ENCODE results near the gene SOS2.

The SOS2 gene

DNA sequence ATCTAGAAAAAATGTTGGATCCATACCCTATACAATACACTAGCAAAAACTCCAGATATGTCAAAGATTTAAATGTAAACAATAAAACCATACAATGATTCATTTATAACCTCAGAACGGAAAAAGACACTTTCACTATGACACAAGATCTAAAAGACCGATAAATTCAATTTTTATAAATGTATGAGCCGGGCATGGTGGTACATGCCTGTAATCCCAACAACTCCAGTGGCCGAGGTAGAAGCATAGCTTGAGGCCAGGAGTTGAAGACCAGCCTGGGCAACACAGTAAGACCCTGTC, 2.5 kb upstream of the SOS2 start:
- no peak overlapping the region for H3K4me2 ChIP-seq (ENCODE audit: low read depth, low read length)
- TF ChIP-seq EZH2 (optimal IDR thresholded peaks at IDR 0.05; ENCODE audit: low read depth, low read length) (no peak), EZH2phosphoT487 (IDR thresholded peaks at IDR 0.05; ENCODE audit: low read length) (no peak)
- TF ChIP-seq, protein P1, sequence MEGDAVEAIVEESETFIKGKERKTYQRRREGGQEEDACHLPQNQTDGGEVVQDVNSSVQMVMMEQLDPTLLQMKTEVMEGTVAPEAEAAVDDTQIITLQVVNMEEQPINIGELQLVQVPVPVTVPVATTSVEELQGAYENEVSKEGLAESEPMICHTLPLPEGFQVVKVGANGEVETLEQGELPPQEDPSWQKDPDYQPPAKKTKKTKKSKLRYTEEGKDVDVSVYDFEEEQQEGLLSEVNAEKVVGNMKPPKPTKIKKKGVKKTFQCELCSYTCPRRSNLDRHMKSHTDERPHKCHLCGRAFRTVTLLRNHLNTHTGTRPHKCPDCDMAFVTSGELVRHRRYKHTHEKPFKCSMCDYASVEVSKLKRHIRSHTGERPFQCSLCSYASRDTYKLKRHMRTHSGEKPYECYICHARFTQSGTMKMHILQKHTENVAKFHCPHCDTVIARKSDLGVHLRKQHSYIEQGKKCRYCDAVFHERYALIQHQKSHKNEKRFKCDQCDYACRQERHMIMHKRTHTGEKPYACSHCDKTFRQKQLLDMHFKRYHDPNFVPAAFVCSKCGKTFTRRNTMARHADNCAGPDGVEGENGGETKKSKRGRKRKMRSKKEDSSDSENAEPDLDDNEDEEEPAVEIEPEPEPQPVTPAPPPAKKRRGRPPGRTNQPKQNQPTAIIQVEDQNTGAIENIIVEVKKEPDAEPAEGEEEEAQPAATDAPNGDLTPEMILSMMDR (IDR thresholded peaks at IDR 0.05; ENCODE audit: low read length) = no peak
- no peaks in the 10 kb centered on the region for H3K9me2 ChIP-seq (replicated peaks; ENCODE audit: insufficient read depth, low read length)
- no peaks in the 10 kb centered on the region for H3F3A ChIP-seq (ENCODE audit: insufficient read depth, low read length)
- H3K9ac ChIP-seq (ENCODE audit: low read length) = no peak overlapping the region
- peaks cover 17% of the 10 kb centered on the region for H3K79me2 ChIP-seq (ENCODE audit: low read length)
- H3K36me3 ChIP-seq (replicated peaks; ENCODE audit: insufficient read depth, low read length) = no peaks in the 10 kb centered on the region
- DNase-seq = no peak
- no peak overlapping the region for H2AFZ ChIP-seq (ENCODE audit: low read length)
- no peak overlapping the region for H3K27ac ChIP-seq (ENCODE audit: low read length)
- no peaks in the 10 kb centered on the region for H3K9me3 ChIP-seq (replicated peaks; ENCODE audit: insufficient read depth, low read length)
- no peaks in the 10 kb centered on the region for H3K27me3 ChIP-seq (replicated peaks; ENCODE audit: insufficient read depth, low read length)
- H3K4me1 ChIP-seq (ENCODE audit: low read length) = peaks cover 6% of the 10 kb centered on the region; the same call in 1 of the 2 replicates
- no peak overlapping the region for H3K4me3 ChIP-seq (ENCODE audit: low read length)
- H4K20me1 ChIP-seq (ENCODE audit: insufficient read depth, low read length) = no peaks in the 10 kb centered on the region

DNA sequence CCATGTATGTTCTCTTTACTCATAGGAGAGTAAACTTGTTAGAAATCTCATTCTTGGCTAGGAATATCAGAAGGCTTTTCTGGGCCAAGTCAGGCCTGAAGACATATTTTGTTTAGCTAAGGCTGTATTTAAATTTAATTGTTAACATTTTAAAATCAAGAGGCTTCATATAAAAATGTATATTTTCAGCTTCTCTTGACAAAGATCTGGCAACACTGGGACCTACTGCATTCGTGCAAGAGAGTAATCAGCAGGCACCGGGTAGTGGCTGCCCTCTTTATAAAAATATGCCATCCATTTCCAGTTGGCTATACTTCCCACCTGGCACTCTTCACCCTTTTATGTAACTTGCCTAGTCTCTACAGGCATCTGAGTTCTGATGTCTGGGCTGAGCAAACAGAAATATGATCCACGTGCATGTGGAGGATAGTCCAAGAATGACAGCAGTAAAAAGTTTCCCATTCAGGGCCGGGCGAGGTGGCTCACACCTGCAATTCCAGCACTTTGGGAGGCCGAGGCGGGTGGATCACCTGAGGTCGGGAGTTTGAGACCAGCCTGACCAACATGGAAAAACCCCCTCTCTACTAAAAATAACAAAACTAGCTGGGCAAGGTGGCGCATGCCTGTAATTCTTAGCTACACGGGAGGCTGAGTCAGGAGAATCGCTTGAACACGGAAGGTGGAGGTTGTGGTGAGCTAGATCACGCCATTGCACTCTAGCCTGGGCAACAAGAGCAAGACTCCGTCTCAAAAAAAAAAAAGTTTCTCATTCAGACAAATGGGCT, 2.0 kb upstream of the SOS2 start:
- H3K36me3 ChIP-seq (replicated peaks; ENCODE audit: insufficient read depth, low read length) = no peaks in the 10 kb centered on the region
- DNase-seq = no peak
- H3K9ac ChIP-seq (ENCODE audit: low read length) = no peak overlapping the region
- H2AFZ ChIP-seq (ENCODE audit: low read length) = no peak overlapping the region
- H3K4me1 ChIP-seq (ENCODE audit: low read length) = peaks cover 6% of the 10 kb centered on the region; the same call in 1 of the 2 replicates
- peaks cover 22% of the 10 kb centered on the region for H3K79me2 ChIP-seq (ENCODE audit: low read length)
- TF ChIP-seq EZH2 (optimal IDR thresholded peaks at IDR 0.05; ENCODE audit: low read depth, low read length) (no peak), EZH2phosphoT487 (IDR thresholded peaks at IDR 0.05; ENCODE audit: low read length) (no peak)
- TF ChIP-seq, protein P1 (IDR thresholded peaks at IDR 0.05; ENCODE audit: low read length) = no peak
- H3K4me3 ChIP-seq (ENCODE audit: low read length) = no peak overlapping the region
- H3K4me2 ChIP-seq (ENCODE audit: low read depth, low read length) = no peak overlapping the region
- H3K27me3 ChIP-seq (replicated peaks; ENCODE audit: insufficient read depth, low read length) = no peaks in the 10 kb centered on the region
- H3K9me3 ChIP-seq (replicated peaks; ENCODE audit: insufficient read depth, low read length) = no peaks in the 10 kb centered on the region
- H3K27ac ChIP-seq (ENCODE audit: low read length) = no peak overlapping the region
- no peaks in the 10 kb centered on the region for H3F3A ChIP-seq (ENCODE audit: insufficient read depth, low read length)
- no peaks in the 10 kb centered on the region for H3K9me2 ChIP-seq (replicated peaks; ENCODE audit: insufficient read depth, low read length)
- H4K20me1 ChIP-seq (ENCODE audit: insufficient read depth, low read length) = no peaks in the 10 kb centered on the region

DNA sequence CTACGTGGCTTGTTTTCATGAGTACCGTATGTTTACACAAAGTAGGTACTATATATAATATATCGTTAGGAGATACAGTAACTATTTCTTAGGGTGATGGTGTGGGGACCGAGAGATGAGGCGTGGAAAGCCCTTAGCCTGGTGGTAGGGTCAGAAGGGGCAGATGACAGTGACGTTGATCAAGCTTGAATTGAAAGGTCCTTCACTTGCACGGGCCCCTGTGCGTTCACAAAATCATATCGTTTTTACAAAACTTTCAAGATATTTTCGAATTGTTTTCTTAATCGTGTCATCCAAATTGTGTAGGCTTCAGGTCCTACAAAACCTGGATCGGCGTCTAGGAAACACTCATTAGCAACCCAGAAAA, 881 bp upstream of the SOS2 start:
- no peak overlapping the region for H3K27ac ChIP-seq (ENCODE audit: low read length)
- H3K36me3 ChIP-seq (replicated peaks; ENCODE audit: insufficient read depth, low read length) = no peaks in the 10 kb centered on the region
- peaks cover 6% of the 10 kb centered on the region; the same call in 1 of the 2 replicates for H3K4me1 ChIP-seq (ENCODE audit: low read length)
- no peak for TF ChIP-seq EZH2phosphoT487 (IDR thresholded peaks at IDR 0.05; ENCODE audit: low read length)
- TF ChIP-seq, protein P1 (IDR thresholded peaks at IDR 0.05; ENCODE audit: low read length) = no peak
- no peak for TF ChIP-seq EZH2 (optimal IDR thresholded peaks at IDR 0.05; ENCODE audit: low read depth, low read length)
- H3F3A ChIP-seq (ENCODE audit: insufficient read depth, low read length) = no peaks in the 10 kb centered on the region
- DNase-seq = no peak
- H3K9ac ChIP-seq (ENCODE audit: low read length) = peak overlapping the region; percentile 54; the same call in 1 of the 2 replicates
- H3K9me2 ChIP-seq (replicated peaks; ENCODE audit: insufficient read depth, low read length) = no peaks in the 10 kb centered on the region
- no peaks in the 10 kb centered on the region for H3K9me3 ChIP-seq (replicated peaks; ENCODE audit: insufficient read depth, low read length)
- peak overlapping the region; percentile 78 for H2AFZ ChIP-seq (ENCODE audit: low read length)
- peak overlapping the region; percentile 63 for H3K4me3 ChIP-seq (ENCODE audit: low read length)
- no peaks in the 10 kb centered on the region for H3K27me3 ChIP-seq (replicated peaks; ENCODE audit: insufficient read depth, low read length)
- H3K4me2 ChIP-seq (ENCODE audit: low read depth, low read length) = peak overlapping the region; percentile 77; the same call in 1 of the 2 replicates
- no peaks in the 10 kb centered on the region for H4K20me1 ChIP-seq (ENCODE audit: insufficient read depth, low read length)
- H3K79me2 ChIP-seq (ENCODE audit: low read length) = peaks cover 32% of the 10 kb centered on the region

All from MM.1S (cell line).